BLaER1 (cell line): Measurements from ENCODE around the gene MMP25.

Source experiments
- H3K27ac ChIP-seq: shearing (Covaris generic); formaldehyde crosslinking; 2 replicates; pipeline ENCODE4 v1.8.1; 2022
- H3K27me3 ChIP-seq: shearing (Covaris generic); formaldehyde crosslinking; 2 replicates; pipeline ENCODE4 v1.8.1; 2022
- H3K36me3 ChIP-seq: shearing (Covaris generic); formaldehyde crosslinking; 2 replicates; pipeline ENCODE4 v1.8.1; 2022
- H3K4me1 ChIP-seq: shearing (Covaris generic); formaldehyde crosslinking; 2 replicates; pipeline ENCODE4 v1.8.1; 2022
- H3K4me2 ChIP-seq: shearing (Covaris generic); formaldehyde crosslinking; 2 replicates; pipeline ENCODE4 v1.8.1; 2022
- H3K4me3 ChIP-seq: shearing (Covaris generic); formaldehyde crosslinking; 2 replicates; pipeline ENCODE4 v1.8.1; 2022
- H3K9ac ChIP-seq: shearing (Covaris generic); formaldehyde crosslinking; 2 replicates; pipeline ENCODE4 v1.8.1; 2022
- H3K9me3 ChIP-seq: shearing (Covaris generic); formaldehyde crosslinking; 2 replicates; pipeline ENCODE4 v1.8.1; 2022
- H4K20me1 ChIP-seq: shearing (Covaris generic); formaldehyde crosslinking; 2 replicates; pipeline ENCODE4 v1.8.1; 2022
- Cebpa-rat ChIP-seq: shearing (Covaris generic); IDR thresholded peaks from 2 replicates; pipeline ENCODE4 v1.8.1; 2022

MMP25 gene

DNA sequence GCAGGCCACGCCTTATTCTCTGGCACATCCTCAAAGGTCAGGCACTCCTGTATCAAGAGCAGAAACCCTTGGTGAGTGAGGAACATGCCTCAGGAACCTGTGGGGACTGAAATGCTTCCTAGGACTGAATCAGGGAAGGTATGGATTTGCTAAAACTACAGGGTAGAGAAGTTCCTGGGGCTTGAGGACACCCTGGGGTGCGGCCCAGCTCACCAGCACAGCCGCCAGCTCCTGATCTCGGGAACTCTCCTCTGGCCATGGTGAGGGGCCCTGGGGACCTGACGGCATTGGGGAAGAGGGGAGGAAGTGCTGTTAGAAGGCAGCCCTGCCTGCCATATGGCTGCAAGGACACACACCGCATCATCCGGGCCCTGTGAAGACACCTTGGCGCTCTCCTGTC lies 45.2 kb downstream of the MMP25 start:
- Histone ChIP-seq H3K4me2 (peak overlapping the region; percentile 71), H3K9ac (peak overlapping the region; percentile 30), H4K20me1 (no peaks in the 10 kb centered on the region), H3K27ac (peak overlapping the region; percentile 55; the same call in 1 of the 2 replicates), H3K9me3 (no peaks in the 10 kb centered on the region), H3K4me3 (no peak overlapping the region), H3K36me3 (no peaks in the 10 kb centered on the region), H3K27me3 (no peaks in the 10 kb centered on the region), H3K4me1 (peaks cover 80% of the 10 kb centered on the region)
- no peak for TF ChIP-seq Cebpa-rat

DNA sequence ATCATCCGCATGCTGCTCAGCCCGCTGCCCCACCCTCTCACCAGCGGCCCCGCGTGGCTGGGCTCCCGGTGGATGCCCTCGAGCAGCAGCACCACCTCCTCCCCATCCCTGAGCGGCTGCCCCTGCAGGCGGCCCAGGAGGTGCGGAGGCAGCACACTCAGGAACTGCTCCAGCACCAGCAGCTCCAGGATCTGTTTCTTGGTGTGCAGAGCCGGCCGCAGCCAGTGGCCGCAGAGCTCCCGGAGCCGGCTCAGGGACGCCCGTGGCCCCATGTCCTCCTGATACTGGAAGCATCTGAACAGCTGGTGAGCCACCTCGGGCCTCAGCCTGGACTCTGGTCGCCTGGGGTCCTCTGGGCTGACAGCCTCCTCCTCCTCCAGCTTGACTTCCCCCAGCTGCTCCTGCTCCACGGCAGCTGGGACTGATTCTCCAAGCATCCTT lies 46.2 kb downstream of the MMP25 start:
- Histone ChIP-seq H3K27ac (no peak overlapping the region; the same call in 1 of the 2 replicates), H3K4me3 (no peak overlapping the region), H3K27me3 (no peaks in the 10 kb centered on the region), H3K9me3 (no peaks in the 10 kb centered on the region), H3K4me2 (peak overlapping the region; percentile 71), H4K20me1 (no peaks in the 10 kb centered on the region), H3K9ac (0 out of 2 replicates have a peak overlapping the region, but pooled peaks have one; percentile 30), H3K36me3 (no peaks in the 10 kb centered on the region), H3K4me1 (peaks cover 80% of the 10 kb centered on the region)
- no peak for TF ChIP-seq Cebpa-rat

DNA sequence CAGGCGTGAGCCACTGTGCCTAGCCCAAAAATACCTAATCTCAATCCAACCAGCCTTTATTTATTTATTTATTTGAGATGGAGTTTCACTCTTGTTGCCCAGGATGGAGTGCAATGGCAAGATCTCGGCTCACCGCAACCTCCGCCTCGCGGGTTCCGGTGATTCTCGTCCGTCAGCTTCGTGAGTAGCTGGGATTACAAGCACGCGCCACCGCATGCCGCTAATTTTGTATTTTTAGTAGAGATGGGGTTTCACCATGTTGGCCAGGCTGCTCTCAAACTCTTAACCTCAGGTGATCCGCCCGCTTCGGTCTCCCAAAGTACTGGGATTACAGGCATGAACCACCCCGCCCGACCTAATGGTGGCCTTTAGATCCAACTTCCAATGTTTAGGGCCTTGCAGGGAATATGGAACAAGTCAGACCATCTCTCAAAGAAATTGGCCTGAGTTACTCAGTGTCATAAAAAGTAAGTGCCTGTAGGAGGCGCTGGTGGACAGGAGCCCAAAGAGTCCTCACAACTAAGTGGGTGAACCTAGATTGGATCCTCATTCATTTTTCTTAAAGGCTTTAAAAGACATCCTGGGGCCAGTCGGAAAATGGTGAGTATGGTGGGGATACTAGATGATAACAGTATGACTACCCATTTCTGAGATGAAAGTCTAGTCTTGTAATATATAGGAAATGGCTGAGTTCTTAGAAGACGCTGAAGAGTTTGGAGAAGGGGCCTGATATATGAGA lies 48.1 kb downstream of the MMP25 start:
- Histone ChIP-seq H3K4me3 (no peak overlapping the region), H3K27ac (no peak overlapping the region), H3K27me3 (no peaks in the 10 kb centered on the region), H3K9ac (no peak overlapping the region), H3K4me1 (peaks cover 81% of the 10 kb centered on the region), H3K9me3 (no peaks in the 10 kb centered on the region), H3K4me2 (no peak overlapping the region), H3K36me3 (no peaks in the 10 kb centered on the region), H4K20me1 (no peaks in the 10 kb centered on the region)
- TF ChIP-seq Cebpa-rat = no peak

DNA sequence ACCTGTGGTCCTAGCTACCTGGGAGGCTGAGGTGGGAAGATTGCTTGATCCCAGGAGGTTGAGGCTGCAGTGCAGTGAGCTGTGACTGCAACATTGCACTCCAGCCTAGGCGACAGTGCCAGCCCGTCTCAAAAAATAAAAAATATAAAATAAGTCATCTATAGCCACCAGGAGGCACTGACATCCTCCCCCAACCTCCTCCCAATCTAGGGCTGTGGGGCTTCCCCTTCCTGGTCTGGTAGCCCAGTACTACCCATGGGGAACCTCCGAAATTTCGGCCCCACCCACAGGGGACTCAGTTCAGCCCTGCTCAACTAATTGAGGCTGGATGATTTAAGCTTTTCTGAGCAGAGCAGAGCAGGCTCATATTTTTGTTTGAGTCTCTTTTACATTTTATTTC lies 49.5 kb downstream of the MMP25 start:
- Histone ChIP-seq H3K27me3 (no peaks in the 10 kb centered on the region), H3K4me2 (peak overlapping the region; percentile 50), H3K27ac (no peak overlapping the region), H3K9ac (no peak overlapping the region), H3K4me1 (peaks cover 92% of the 10 kb centered on the region), H3K4me3 (no peak overlapping the region), H4K20me1 (no peaks in the 10 kb centered on the region), H3K9me3 (no peaks in the 10 kb centered on the region), H3K36me3 (no peaks in the 10 kb centered on the region)
- TF ChIP-seq Cebpa-rat = no peak

DNA sequence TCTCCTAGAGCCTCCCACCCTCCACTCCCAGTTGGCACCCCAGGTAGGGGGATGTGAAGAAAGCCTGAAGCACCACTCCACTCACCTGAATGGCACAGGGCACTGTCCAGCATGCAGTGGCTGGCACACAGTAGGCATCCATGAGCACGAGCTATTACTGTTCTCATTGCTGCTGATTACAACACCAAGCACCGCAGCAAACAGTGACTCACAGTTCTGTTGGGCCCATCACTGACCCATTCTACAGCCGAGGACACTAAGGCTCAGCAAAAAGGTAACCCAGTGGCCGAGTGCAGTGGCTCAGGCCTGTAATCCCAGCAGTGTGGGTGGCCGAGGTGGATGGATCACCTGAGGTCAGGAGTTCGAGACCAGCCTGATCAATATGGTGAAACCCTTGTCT lies 50.0 kb downstream of the MMP25 start:
- TF ChIP-seq Cebpa-rat = no peak
- no peak overlapping the region for H3K4me3 ChIP-seq
- no peaks in the 10 kb centered on the region for H3K27me3 ChIP-seq
- no peaks in the 10 kb centered on the region for H4K20me1 ChIP-seq
- H3K9me3 ChIP-seq = no peaks in the 10 kb centered on the region
- H3K36me3 ChIP-seq = no peaks in the 10 kb centered on the region
- H3K27ac ChIP-seq = no peak overlapping the region
- peaks cover 92% of the 10 kb centered on the region for H3K4me1 ChIP-seq
- H3K9ac ChIP-seq = no peak overlapping the region
- H3K4me2 ChIP-seq = peak overlapping the region; percentile 50

DNA sequence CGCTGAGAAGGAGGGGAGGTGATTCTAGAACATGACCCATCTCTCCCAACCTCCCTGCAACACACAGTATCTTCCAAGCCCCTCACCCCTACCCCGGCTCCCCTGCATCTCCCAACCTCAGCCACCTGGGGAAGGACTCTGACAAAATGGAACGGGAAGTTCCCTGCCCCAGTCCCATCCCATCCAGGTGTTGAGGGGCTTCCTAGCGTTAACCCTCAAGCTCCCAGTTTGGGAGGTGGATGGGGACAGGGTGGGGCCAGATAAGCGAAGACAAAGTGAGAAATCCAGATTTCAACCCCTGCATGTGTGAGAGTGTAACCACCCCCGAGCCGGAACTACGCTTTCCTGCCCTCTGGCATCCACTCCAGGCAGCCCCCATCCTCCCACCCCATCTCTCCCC lies 50.9 kb downstream of the MMP25 start:
- H3K4me2 ChIP-seq = peak overlapping the region; percentile 50
- H3K9ac ChIP-seq = no peak overlapping the region
- no peaks in the 10 kb centered on the region for H4K20me1 ChIP-seq
- TF ChIP-seq Cebpa-rat = no peak
- H3K36me3 ChIP-seq = no peaks in the 10 kb centered on the region
- no peak overlapping the region for H3K4me3 ChIP-seq
- H3K9me3 ChIP-seq = no peaks in the 10 kb centered on the region
- H3K27me3 ChIP-seq = no peaks in the 10 kb centered on the region
- peaks cover 92% of the 10 kb centered on the region for H3K4me1 ChIP-seq
- no peak overlapping the region for H3K27ac ChIP-seq

DNA sequence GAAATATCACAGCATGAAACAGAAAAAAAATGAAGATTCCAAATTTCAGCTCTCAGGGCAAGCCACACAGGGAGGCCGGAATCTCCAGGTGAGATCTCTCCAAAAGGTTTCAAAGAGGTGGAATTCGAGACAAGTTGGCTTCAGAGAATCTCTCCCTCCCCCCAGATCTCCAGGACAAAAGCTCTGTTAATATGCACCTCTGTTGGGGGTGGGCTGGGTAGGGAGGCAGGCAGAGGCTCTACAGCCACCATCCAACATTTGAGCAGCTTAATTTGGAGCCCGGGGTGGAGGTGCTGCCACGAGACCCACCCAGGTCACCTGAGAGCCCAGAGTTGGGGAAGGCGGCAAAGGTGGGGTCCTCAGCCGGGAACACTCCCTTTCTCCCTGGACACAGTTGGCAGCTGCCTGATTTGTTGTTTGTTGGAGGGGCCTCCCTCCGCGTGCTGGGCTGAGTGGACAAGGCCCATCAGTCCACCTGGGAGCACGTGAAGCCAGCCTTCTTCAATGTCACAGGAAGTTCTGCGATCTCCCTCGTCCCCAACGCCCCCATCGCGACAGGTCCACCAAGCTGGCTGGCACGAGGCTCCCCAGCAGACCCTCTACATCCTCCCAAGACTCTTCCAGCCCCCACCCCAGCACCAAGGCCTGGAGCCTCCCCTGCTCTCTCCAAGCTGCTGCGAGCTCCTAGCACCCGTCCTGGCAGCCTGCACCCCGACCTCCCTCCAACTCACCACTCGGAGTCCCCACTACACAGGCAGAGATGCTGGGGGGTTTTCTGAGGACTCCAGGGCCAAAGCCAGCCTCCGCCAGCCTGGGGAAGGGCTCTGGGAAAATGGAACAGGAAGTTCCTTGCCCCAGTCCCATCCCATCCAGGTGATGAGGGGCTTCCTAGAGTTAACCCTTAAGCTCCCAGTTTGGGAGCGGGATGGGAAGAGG lies 52.4 kb downstream of the MMP25 start, which contains the start of gene ZSCAN10:
Gene ZSCAN10, minus strand, starts transcription at position 836 of the 936 bp plus-strand sequence. CDS start 6,357 bp downstream, outside the sequence.
- Histone ChIP-seq H3K4me1 (peaks cover 92% of the 10 kb centered on the region), H3K27ac (0 out of 2 replicates have a peak within 1 kb of the TSS, but pooled peaks have one; percentile 4), H3K4me2 (peak within 1 kb of the TSS; percentile 84), H3K4me3 (0 out of 2 replicates have a peak within 1 kb of the TSS, but pooled peaks have one; percentile 20), H4K20me1 (no peaks in the 10 kb centered on the region), H3K9me3 (no peaks in the 10 kb centered on the region), H3K9ac (no peak within 1 kb of the TSS), H3K36me3 (no peaks in the 10 kb centered on the region), H3K27me3 (no peaks in the 10 kb centered on the region)
- TF ChIP-seq Cebpa-rat = no peak

DNA sequence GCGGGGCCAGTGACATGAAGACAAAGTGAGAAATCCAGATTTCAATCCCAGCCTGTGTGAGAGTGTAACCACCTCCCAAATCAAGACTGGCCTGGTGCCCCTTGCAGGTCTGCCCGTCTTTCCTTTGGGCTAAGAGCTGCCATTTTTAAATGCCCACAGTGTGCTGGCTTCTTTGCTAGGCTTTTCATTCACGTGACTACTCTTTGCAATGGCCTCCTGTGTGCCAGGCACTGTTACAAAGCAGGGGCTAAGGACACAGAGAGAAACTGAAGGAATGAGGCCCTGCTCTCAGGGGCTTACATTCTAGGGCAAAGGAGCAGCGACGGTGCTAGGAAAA lies 53.0 kb downstream of the MMP25 start:
- Histone ChIP-seq H3K36me3 (no peaks in the 10 kb centered on the region), H3K4me1 (peaks cover 90% of the 10 kb centered on the region), H3K9me3 (no peaks in the 10 kb centered on the region), H3K27me3 (no peaks in the 10 kb centered on the region), H4K20me1 (no peaks in the 10 kb centered on the region), H3K27ac (no peak overlapping the region), H3K4me2 (peak overlapping the region; percentile 84), H3K4me3 (no peak overlapping the region), H3K9ac (no peak overlapping the region)
- TF ChIP-seq Cebpa-rat = no peak

DNA sequence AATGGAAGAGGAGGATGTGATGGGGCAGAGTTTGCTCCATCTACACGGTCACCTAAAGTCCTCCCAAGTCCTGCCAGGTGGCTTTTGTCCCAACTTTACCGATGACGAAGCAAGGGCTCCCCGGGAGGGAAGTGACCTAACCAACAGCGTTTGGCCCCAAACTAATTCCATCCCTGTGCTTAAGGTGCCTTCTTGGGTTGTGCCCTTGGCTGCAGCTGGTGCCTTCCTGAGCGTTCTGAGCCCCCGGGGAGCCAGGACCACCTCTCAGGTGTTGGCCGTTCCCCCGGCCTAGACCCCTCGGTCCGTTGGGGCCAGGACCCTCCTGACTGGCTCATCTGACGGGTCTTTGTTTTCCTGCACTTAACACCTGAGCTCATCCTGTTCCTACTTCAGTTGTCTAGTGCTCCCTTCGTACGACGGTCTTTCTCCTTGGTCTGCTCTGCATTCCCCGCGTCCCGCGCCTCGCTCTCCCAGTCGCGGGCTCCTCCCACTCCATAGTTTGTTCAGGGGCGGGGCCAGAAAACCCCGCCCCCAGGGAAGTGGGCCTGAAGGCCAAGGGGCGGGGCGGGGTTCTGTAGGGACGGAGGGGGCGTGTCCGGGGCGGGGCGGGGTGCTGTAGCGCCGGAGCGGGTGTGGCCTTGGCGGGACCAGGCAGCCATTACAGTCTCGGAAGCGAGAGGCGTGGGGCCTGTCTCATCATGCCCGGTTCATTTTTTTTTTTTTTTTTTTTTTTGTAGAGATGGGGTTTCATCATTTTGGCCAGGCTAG lies 53.6 kb downstream of the MMP25 start:
- Histone ChIP-seq H4K20me1 (no peaks in the 10 kb centered on the region), H3K4me1 (peaks cover 88% of the 10 kb centered on the region), H3K36me3 (no peaks in the 10 kb centered on the region), H3K4me2 (peak overlapping the region; percentile 84), H3K9ac (no peak overlapping the region), H3K4me3 (0 out of 2 replicates have a peak overlapping the region, but pooled peaks have one; percentile 20), H3K9me3 (no peaks in the 10 kb centered on the region), H3K27me3 (no peaks in the 10 kb centered on the region), H3K27ac (peak overlapping the region; percentile 82; the same call in 1 of the 2 replicates)
- no peak for TF ChIP-seq Cebpa-rat
